IPS-15b (cell line): Measurements from ENCODE around the gene PTPRN2.

Experiments used
- H3K27me3 ChIP-seq: one replicate; pipeline ENCODE4 v1.6.1; 2013; ENCODE audit warnings: low read length; ENCODE audit not compliant: control insufficient read depth, insufficient read depth
- H3K36me3 ChIP-seq: one replicate; pipeline ENCODE4 v1.6.1; 2013; ENCODE audit warnings: low read length; ENCODE audit not compliant: control insufficient read depth, insufficient read depth
- H3K4me1 ChIP-seq: one replicate; pipeline ENCODE4 v1.6.1; 2013; ENCODE audit warnings: mild to moderate bottlenecking, low read length; ENCODE audit not compliant: control insufficient read depth, insufficient read depth
- H3K4me3 ChIP-seq: one replicate; pipeline ENCODE4 v1.5.1; 2013; ENCODE audit warnings: low read depth, low read length
- H3K9ac ChIP-seq: one replicate; pipeline ENCODE4 v1.6.1; 2013; ENCODE audit warnings: low read depth, mild to moderate bottlenecking, low read length
- H3K9me3 ChIP-seq: one replicate; pipeline ENCODE4 v1.6.1; 2013; ENCODE audit warnings: mild to moderate bottlenecking, low read length; ENCODE audit not compliant: control insufficient read depth, insufficient read depth

The PTPRN2 gene

DNA sequence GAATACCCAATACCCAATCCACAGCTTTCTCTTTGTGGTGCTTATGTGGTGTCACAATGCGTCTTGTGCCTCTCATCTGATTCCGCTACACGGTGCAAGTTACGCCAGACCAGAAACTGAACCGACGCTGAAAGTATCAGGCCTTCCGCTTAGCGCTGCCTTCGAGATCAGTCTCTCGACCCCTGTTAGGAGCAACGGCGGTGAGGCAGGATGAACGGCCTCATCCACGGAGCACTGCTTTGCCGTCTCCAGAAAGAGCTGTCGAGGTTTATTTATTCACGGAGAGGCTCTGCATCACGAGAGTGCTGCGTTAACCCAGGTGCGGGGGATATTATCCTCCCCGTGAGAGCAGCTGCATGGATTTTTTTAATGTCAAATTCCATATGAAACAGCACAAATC is 786.5 kb downstream of the PTPRN2 start:
- Histone ChIP-seq H3K4me3 (no peak overlapping the region), H3K9ac (no peak overlapping the region), H3K36me3 (no peaks in the 10 kb centered on the region), H3K27me3 (no peaks in the 10 kb centered on the region), H3K9me3 (no peaks in the 10 kb centered on the region), H3K4me1 (no peaks in the 10 kb centered on the region)

DNA sequence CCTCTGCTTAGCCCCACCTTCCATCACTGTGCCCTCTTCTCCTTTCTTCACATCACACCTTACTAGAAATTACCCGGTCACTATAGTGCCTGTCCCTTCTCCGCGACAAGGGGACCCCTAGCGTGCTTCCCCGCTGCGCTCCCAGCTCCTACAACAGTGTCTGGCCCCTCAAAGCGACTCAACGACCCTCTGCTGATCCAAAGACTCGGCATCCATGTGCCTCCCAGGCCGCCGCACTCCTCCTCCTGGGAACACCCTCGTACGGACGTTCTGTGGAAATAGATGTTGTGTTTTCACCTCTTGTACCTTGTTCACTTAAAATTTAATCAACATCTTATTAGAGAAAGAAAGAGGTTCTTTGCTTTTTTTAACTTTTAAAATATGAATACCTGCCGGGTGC is 787.3 kb downstream of the PTPRN2 start:
- no peaks in the 10 kb centered on the region for H3K36me3 ChIP-seq
- no peak overlapping the region for H3K4me3 ChIP-seq
- no peak overlapping the region for H3K9ac ChIP-seq
- no peaks in the 10 kb centered on the region for H3K27me3 ChIP-seq
- no peaks in the 10 kb centered on the region for H3K4me1 ChIP-seq
- H3K9me3 ChIP-seq: no peaks in the 10 kb centered on the region

DNA sequence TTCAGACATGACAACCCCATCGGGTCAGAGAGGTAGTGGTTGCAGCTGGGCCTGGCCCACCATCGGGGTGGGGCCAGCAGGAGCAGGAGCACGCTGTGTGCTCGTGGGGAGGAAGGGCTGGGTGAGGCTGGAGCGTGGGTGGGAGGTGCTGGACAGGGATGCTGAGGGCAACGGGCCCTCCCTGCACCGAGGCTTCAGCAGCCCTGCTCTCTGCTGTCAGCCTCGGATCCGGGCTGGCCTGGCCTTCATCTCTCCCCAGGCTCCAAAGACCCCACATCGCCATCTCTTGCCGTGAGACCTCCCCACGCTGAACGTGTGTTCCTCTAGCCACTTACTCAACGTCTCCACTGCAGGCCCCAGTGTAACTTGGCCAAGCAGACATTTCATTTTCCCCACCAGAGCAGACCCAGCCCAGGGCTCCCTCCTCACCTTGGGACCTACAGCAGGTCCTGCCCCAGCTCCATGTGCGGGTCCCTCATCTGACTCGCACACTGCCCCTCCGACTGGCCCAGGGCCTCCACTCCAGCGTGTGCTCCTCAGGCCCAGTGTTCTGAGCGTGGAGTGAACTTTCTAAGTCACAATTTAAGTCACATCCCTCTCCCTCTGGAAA is 788.4 kb downstream of the PTPRN2 start:
- H3K4me3 ChIP-seq: no peak overlapping the region
- no peak overlapping the region for H3K9ac ChIP-seq
- H3K9me3 ChIP-seq: no peaks in the 10 kb centered on the region
- no peaks in the 10 kb centered on the region for H3K36me3 ChIP-seq
- H3K27me3 ChIP-seq: no peaks in the 10 kb centered on the region
- no peaks in the 10 kb centered on the region for H3K4me1 ChIP-seq

DNA sequence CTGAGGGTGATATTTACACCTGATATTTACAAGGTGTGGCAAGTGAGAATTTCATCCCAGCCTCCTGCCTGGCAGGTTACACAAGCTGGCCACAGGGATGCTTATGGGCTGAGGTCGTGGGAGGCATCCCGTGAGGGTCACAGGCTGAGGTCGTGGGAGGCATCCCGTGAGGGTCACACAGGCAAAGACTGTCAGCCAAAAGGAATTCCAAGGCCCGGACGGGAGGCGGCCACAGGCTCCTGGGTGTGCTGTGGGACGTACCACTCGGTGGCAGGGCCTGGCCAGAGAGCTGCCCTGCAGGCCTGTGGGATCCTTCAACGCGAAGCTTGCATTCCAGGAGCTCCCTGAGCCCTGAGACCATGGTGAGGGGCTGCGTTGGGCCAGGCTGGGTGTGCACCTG is 790.3 kb downstream of the PTPRN2 start:
- Histone ChIP-seq H3K9me3 (no peaks in the 10 kb centered on the region), H3K9ac (no peak overlapping the region), H3K4me3 (no peak overlapping the region), H3K27me3 (no peaks in the 10 kb centered on the region), H3K36me3 (no peaks in the 10 kb centered on the region), H3K4me1 (no peaks in the 10 kb centered on the region)

DNA sequence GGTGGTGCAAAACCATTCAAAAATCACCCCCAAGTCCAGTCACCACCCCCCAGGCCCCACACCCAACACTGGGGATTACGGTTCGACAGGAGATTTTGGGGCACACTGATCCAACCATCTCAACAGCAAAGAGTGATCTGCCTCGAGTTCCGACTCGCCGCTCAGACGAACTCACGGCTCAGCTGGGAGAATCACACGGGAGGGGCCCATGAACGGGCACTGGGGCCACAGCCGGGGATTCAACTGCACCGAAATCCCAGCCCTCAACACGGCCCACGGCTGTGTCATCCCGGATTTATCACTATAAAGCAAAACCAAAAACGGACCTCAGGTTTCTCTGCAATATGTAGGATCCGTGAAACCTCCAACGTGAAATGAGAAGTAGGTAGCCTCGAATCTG is 790.8 kb downstream of the PTPRN2 start:
- Histone ChIP-seq H3K36me3 (no peaks in the 10 kb centered on the region), H3K9ac (no peak overlapping the region), H3K4me3 (no peak overlapping the region), H3K4me1 (no peaks in the 10 kb centered on the region), H3K9me3 (no peaks in the 10 kb centered on the region), H3K27me3 (no peaks in the 10 kb centered on the region)

DNA sequence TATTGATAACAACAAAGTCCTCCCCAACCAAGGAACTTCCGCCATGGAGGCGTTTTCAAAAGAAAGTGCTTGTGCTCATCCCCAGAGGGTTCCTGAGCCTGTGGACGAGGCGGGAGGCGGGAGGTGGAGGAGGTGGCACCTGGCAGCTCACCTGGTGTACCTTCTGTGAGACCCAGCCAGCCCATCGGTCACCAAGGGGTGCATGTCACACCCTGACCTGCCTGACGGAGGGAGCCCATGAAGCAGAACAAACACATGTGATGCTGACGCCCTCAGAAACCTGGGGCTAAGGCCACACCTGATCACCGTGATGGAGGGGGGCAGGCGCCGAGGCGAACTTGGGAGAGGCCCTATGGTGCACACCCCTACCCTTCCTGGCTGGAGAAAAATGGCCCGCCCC is 792.0 kb downstream of the PTPRN2 start:
- H3K4me3 ChIP-seq: no peak overlapping the region
- no peaks in the 10 kb centered on the region for H3K27me3 ChIP-seq
- H3K4me1 ChIP-seq: no peaks in the 10 kb centered on the region
- H3K9me3 ChIP-seq: no peaks in the 10 kb centered on the region
- H3K36me3 ChIP-seq: no peaks in the 10 kb centered on the region
- H3K9ac ChIP-seq: no peak overlapping the region

DNA sequence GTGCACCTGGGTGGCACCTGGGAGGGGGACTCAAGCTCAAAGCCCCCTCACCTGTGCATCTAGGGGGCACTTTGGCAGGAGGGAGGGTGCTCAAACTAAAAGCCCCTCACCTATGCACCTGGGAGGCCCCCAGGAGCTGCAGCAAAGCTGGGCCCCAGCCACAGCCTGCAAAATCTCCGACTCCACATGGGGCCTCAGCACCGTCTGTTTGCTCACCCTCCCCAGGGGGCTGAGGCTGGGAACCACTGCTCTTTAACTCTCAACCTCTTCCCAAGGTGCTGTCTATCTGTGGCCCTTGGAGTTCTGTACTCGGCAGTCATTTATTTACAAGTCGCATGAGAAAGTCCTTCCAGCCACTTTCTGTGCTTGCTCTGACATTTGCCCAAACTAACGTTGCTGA is 792.4 kb downstream of the PTPRN2 start:
- Histone ChIP-seq H3K4me3 (no peak overlapping the region), H3K4me1 (no peaks in the 10 kb centered on the region), H3K9me3 (no peaks in the 10 kb centered on the region), H3K36me3 (no peaks in the 10 kb centered on the region), H3K9ac (no peak overlapping the region), H3K27me3 (no peaks in the 10 kb centered on the region)

DNA sequence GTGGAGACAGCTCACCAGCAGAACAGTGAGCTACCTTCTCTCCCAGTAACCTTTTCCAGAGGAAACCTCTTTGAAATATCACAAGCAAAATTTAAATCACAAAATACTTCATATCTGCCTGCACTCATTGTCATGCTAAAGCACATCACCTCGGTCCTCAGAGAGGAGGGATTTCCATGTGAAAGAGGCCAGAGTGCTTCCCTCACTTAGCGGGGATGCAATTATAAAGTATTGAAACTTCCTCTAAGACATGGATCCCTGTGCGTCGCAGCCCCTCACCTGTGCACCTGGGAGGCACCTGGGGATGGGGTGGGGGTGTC is 792.9 kb downstream of the PTPRN2 start:
- H3K27me3 ChIP-seq: no peaks in the 10 kb centered on the region
- no peak overlapping the region for H3K4me3 ChIP-seq
- H3K9me3 ChIP-seq: no peaks in the 10 kb centered on the region
- no peak overlapping the region for H3K9ac ChIP-seq
- no peaks in the 10 kb centered on the region for H3K4me1 ChIP-seq
- no peaks in the 10 kb centered on the region for H3K36me3 ChIP-seq

DNA sequence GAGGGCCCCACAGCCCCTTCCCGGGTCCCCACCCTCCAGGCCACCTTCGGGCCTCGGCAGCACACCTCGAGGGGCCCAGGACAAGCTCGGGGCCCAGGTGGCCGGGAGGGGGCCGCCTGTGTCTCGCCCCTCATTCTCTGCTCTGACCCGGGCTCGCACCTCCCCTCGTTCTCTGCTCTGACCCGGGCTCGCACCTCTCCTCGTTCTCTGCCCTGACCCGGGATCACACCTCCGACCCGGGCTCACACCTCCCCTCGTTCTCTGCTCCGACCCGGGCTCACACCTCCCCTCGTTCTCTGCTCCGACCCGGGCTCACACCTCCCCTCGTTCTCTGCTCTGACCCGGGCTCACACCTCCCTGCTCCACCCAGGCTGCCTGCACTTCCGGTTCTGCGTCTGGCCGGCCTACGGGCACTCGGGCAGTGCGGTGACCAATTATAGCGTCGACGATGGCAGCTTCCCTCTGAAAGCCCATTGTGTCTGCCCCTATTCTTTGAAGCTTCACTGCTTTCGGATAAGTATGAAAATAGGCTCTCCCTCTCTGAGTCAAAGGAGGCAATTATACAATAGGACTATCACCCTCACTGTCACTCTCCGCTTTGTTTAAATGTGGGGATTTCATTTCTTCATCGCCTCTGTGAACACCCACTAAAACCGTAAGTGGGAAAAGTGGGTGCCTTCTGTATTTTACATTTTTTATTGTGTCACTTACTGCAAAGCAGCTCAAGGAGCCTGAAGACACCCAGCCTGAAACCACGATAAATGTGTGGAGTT is 793.5 kb downstream of the PTPRN2 start:
- Histone ChIP-seq H3K27me3 (no peaks in the 10 kb centered on the region), H3K9me3 (no peaks in the 10 kb centered on the region), H3K4me1 (no peaks in the 10 kb centered on the region), H3K36me3 (no peaks in the 10 kb centered on the region), H3K4me3 (no peak overlapping the region), H3K9ac (no peak overlapping the region)

DNA sequence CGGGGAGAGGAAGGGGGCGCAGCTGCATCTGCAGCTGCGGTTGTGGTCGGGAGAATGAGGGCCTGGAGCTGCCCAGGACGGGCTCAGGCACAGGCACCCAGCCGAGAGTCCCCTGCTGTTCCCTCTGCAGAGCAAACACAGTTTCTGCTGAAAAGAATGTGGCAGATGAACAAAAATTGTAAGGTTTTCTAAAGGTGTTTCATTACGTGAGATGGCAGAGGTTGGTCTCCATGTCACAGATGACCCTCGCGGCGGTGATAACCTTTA is 794.6 kb downstream of the PTPRN2 start:
- no peaks in the 10 kb centered on the region for H3K9me3 ChIP-seq
- H3K9ac ChIP-seq: no peak overlapping the region
- no peak overlapping the region for H3K4me3 ChIP-seq
- no peaks in the 10 kb centered on the region for H3K4me1 ChIP-seq
- H3K36me3 ChIP-seq: no peaks in the 10 kb centered on the region
- no peaks in the 10 kb centered on the region for H3K27me3 ChIP-seq

DNA sequence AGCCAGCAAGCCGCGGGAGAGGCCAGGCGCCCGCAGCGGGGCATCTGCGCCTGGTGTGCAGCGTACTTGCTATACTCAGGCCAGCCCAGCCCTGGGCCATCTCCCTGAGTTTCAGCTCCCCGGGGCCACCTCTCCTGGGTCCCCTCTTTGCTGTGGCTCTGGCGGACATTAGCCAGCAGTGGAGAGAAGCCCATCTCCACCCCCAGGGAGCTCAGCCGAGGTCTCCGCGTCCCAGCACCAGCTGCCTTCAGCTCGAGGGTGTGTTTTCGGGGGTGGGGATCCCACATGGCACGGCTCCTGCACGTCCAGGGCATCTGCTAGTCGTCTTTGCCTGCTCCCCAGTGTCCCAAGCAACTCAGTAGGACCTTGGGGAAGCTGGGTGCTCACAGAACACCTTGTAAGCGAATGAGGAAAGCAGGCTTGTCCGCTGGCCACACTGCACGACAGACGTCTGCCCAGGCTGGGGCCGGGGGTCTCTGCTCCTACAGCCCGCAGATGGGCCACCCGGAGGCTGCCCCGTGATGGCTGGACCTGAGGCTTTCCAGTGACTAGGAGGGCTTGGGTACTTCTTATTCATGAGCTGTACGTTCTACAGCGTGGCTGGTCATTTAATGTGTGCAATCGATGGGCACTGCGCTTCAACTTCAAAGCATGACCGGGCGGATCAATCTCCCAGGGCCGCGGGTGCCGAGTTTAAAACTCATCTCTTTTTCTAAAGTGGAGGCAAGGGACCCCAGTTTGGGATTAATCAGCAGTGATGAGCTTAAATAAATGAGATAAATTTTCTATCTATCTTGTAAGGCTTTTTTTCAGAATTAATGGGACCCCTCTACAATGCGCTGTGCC is 795.2 kb downstream of the PTPRN2 start:
- H3K36me3 ChIP-seq: no peaks in the 10 kb centered on the region
- no peak overlapping the region for H3K9ac ChIP-seq
- H3K27me3 ChIP-seq: no peaks in the 10 kb centered on the region
- H3K9me3 ChIP-seq: no peaks in the 10 kb centered on the region
- H3K4me3 ChIP-seq: no peak overlapping the region
- no peaks in the 10 kb centered on the region for H3K4me1 ChIP-seq

DNA sequence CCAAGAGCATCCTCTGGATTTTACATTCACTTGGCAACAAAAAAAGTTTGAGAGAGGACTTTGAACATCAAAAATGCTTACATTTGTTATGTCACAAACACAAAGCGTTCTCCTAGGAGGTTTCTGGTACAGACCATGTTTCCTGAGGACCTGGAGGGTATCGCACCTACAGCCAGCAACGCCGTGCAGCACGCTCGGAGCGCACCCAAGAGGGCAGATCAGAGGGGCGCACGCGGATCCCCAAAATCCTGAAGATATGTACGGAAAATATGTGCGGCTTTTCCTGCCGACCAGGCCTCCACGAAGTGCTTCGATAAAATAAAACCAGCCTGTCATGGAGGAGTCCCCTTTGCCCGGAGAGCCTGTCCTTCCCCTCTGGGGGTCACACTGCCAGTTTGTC is 796.0 kb downstream of the PTPRN2 start:
- Histone ChIP-seq H3K9me3 (no peaks in the 10 kb centered on the region), H3K27me3 (no peaks in the 10 kb centered on the region), H3K4me1 (no peaks in the 10 kb centered on the region), H3K4me3 (no peak overlapping the region), H3K9ac (no peak overlapping the region), H3K36me3 (no peaks in the 10 kb centered on the region)
